ENCODE measurements around the gene ST3GAL3.

Gene ST3GAL3

GRCh38 chr1:43786960-43787359 lies 79.6 kb downstream of the ST3GAL3 start:
- no peak for DNase-seq (ENCODE audit: low read depth)

DNA sequence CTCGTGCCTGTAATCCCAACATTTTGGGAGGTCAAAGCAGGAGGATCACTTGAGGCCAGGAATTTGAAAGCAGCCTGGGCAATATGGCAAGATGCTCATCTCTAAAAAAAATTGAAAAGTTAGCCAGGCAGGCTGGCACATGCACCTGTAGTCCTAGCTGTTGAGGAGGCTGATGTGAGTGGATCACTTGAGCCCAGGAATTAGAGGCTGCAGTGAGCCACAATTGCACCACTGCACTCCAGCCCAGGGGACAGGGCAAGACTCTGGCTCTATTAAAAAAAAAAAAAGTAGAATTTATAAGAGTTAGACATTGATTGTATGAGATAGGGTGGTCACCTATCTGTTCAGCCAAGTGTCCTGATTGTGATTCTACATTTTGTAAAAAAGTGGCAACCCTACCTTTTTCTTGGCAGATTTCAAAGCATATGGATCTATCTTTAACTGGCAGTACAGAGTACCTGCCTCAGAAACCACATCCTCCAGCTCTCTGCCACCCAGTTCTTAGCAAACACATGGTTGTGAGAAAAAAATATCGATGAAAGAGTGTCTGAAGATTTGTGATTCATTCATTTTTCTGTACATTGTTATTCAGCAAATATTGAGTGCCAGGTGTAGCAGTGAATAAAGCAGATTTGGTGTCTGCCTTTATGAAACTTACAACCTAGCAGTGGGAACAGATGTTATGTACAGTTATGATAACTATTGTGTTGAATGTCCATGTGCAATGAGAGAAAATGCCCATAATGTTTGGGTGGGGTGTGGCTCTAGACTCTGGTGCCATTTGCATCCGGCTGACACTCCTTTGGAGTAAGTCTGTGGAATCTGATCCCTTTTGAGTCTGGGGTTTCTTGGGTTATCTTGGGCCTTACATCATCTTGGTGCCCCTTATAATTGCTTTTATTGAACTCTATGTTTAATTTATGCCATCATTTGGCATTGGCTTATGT lies 82.5 kb downstream of the ST3GAL3 start:
- no peak for DNase-seq (ENCODE audit: low read depth)

- DNase-seq (ENCODE audit: low read depth) = no peak
Observed at GRCh38 chr1:43791243-43791642, 83.9 kb downstream of the ST3GAL3 start.

DNA sequence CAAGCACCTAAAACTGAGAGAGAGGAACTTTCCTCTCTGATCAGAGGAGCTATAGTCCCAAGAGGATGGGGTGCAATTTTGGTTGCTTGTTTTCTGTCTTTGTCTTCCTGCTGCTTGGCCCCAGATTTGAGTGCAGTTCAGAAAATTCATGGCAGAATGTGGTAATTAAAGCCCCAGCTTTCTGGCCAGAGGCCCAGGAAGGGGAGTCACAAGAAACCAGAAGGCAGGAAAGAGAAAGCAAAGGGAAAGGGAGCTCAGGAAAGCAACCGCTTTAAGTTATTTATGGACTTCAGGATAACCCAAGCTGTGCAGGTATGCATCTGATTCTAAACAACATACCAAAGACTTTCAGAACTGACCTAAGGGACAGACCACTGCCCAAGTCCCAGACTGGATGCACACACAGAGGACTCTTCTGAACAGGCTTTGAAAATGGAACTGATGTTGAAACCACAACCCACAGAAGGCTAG lies 88.8 kb downstream of the ST3GAL3 start:
- DNase-seq (ENCODE audit: low read depth) = no peak

- no peak for DNase-seq (ENCODE audit: low read depth)
Observed at GRCh38 chr1:43797891-43798290, 90.6 kb downstream of the ST3GAL3 start.

GRCh38 chr1:43799656-43800635 lies 92.6 kb downstream of the ST3GAL3 start:
- no peak for DNase-seq (ENCODE audit: low read depth)

DNA sequence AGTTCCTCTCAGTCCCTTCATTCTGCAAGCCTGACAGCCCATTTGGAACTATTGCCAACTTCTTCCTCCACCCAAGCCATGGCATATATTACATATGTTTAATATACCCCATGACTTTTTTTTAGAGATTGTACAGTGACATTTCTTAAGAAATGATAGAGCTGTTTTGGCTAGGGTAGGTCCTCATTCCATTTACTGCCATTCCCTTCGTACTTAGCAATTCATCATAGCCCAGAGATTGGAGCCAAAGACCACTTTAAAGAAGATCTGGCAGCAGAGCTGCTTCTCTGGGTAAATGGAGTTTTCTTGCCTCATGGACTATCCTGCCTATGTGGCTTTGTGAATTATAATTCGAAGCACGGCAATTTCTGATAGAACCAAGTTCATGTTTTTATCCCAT lies 93.4 kb downstream of the ST3GAL3 start:
- DNase-seq (ENCODE audit: low read depth) = no peak

DNA sequence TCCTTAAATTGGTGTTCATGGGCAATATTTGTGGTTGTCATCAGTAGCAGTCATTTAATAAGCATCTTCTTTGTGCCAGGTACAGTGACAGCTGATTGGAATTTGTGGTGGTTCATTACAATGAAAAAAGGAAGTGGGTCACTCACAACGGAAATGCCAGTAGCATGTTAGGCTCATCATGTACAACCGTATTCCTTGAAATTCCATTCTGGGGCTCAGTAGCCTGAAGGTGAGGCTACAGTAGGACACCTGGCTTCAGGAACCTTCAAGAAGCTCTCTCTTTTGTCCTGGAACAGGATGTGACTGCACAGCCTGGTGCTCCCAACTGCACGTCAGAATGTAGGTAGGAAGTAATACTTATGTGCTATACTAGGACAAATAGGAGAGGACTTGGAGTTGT lies 93.9 kb downstream of the ST3GAL3 start:
- DNase-seq (ENCODE audit: low read depth) = no peak

- DNase-seq (ENCODE audit: low read depth) = no peak
Observed at GRCh38 chr1:43802356-43802980, 95.1 kb downstream of the ST3GAL3 start.

DNA sequence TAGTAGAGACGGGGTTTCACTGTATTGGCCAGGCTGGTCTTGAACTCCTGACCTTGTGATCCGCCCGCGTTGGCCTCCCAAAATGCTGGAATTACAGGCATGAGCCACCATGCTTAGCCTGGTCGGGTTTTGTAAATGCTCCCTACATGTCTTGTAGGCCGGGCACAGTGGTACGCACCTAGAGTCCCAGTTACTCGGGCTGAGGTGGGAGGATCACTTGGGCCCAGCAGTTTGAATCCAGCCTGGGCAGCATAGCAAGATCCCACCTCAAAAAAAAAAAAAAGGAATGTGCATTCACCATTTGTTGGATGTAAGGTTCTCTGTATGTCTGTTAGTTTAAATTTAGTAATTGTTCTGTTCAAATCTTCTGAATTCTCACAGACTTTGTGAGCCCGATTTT lies 95.8 kb downstream of the ST3GAL3 start:
- DNase-seq (ENCODE audit: low read depth) = no peak

DNA sequence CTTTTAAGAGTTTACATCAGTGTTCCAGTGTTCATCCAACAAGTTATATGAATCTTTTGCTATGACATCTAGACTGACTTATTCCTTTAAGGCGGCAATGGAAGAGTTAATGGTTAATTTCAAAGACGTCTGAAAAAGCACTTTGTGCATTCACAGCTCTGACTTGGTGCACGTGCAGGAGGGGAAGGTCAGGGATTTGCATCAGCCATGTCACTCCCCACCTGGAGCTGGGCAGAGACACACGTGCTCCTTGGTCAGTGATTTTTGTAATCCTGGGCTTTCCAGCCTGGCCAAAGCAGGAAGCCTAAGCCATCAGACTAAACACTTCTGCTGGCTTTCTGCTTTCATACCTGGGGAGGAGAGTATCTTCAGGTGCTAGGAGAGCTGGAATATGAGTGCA lies 96.3 kb downstream of the ST3GAL3 start:
- no peak for DNase-seq (ENCODE audit: low read depth)

DNA sequence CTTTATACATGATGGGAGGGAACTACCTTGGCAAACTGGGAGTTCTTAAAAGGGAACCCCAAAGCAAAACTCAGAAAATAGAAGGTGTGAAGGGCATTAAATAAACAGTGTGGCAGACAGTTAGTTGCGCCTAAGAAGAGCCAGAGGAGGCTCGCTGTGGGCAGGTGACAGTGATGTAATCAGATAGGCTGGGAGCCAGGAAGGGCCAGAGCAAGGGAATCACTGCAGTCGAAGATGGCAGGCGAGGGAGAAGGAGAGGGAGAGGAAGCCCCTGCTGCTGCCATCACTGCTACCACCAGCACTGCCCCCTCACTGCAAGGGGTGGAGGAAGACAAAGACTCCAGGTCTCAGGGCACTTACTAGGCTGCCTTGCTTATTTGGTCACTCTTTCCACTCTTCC lies 97.2 kb downstream of the ST3GAL3 start:
- DNase-seq (ENCODE audit: low read depth) = no peak

- DNase-seq (ENCODE audit: low read depth) = no peak
Observed at GRCh38 chr1:43805340-43805739, 98.0 kb downstream of the ST3GAL3 start.

GRCh38 chr1:43806183-43806582 lies 98.8 kb downstream of the ST3GAL3 start:
- no peak for DNase-seq (ENCODE audit: low read depth)

GRCh38 chr1:43809097-43809673 lies 101.8 kb downstream of the ST3GAL3 start:
- DNase-seq (ENCODE audit: low read depth) = no peak

DNA sequence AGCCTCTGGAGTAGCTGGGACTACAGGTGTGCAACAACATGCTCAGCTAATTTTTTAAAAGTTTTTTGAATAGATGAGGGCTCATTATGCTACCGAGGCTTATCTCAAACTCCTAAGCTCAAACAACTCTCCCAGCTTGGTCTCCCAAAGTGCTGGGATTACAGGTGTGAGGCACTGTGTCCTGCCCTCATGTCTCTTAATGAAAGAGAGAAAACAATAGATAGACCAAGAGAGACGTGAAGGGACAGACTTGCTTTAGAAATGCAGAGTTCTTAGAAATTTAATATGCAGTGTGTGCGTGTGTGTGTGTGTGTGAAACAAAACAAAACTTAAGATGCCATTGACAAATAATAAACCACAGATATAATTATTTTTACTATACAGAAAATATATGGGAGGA lies 105.2 kb downstream of the ST3GAL3 start:
- no peak for DNase-seq (ENCODE audit: low read depth)

- DNase-seq (ENCODE audit: low read depth) = no peak
Observed at GRCh38 chr1:43814401-43814800, 107.1 kb downstream of the ST3GAL3 start.

- no peak for DNase-seq (ENCODE audit: low read depth)
Observed at GRCh38 chr1:43817304-43817939, 110.1 kb downstream of the ST3GAL3 start.

DNA sequence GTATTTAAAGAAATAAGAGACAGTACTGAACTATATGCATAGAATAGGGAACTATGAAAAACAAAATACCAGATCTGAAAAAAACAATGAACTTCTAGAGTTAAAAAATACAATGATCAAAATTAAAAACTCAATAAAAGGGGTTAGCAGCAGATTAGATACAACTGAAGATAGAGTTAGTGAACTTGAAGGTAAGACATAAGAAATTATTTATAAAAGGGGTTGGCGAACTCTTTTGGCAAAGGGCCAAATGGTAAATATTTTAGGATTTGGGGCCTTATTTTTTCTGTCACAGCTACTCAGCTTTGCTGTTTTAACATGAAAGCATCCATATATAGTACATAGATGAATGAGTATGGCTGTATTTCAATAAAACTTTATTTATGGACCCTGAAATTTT lies 111.4 kb downstream of the ST3GAL3 start:
- DNase-seq (ENCODE audit: low read depth) = no peak

DNA sequence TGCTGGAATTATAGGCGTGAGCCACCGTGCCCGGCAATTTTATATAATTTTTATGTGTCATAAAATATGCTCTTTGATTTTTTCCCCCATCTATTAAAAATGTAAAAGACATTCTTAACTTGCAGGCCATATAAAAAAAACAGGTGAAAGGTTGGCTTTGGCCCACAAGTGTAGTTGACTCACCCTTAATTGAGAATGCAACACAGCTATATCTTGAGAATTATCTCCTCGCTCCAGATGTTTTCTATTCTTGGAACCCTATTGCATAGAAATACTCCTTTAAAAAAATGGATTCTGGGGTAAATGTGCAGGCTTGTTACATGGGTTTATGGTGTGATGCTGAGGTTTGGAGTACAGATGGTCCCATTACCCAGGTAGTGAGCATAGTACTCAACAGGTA lies 112.0 kb downstream of the ST3GAL3 start:
- no peak for DNase-seq (ENCODE audit: low read depth)

DNA sequence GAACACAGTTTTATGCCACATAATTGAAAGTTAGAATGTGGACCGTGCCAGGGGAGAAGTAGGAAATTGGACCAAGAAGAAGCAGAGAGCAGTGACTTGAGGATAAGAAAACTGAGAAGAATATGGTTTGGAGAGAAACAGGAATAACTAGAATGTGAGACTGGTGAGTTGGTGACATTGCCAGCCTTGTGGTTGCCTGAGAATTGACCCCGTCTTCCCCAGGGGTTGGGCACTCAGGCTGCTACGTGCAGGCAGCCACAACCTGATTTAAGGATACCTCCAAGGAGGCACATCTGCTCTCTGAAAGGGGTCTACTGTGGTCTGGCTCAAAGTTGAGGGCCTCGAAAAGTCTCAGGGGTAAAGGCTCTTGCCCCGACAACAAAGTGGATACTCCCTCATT lies 114.1 kb downstream of the ST3GAL3 start:
- no peak for DNase-seq (ENCODE audit: low read depth)

All from activated T-cell treated with anti-CD3 and anti-CD28 coated beads for 48 hours (primary cell).